ENCODE data around the gene FKBP11. TPM values are rescaled to one million over a fixed set of nuclear protein-coding genes. Genes with fewer than 3 reads are reported as not detected.
"Not testable (repeated sequence)": the region's sequence is repeated elsewhere in the genome, so short reads cannot be mapped to it uniquely, and the experiment has no call there.

Gene FKBP11
- polyA plus RNA-seq, 1 donor: 22.4 TPM

DNA sequence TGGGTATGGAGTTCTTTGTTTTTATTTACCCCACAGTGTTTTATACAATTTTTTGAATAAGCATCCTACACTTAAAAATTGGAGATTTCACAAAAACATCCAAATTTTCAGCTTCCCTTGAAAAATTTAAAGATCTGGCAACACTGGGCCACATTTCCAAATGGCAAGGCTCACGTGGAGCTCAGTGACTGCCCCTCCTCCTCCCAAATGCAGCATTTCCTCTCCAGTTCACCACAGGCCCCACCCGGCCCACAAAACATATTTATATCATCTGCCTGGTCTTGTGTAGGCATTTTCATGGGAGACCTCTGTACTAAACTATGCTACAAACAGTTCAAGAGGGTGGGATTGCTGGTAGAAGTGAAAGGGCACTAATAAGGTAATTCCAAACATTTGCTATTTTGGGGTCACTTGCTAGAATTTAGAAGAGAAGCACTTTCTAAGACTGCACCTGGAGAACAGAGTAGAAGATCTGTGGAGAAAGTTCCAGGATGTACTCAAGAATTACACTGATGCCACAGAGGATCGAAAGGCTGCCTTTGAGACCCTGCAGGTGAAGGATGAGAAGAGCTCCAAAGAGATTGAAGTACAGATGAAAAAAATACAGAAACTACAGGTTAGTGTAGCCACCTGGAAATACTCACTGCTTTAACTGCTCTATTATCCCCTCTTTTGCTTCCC, 7.3 kb downstream of the FKBP11 start:
- no peak for DNase-seq

- DNase-seq: no peak
Observed at GRCh38 chr12:48910196-48910595, 15.1 kb downstream of the FKBP11 start.

DNA sequence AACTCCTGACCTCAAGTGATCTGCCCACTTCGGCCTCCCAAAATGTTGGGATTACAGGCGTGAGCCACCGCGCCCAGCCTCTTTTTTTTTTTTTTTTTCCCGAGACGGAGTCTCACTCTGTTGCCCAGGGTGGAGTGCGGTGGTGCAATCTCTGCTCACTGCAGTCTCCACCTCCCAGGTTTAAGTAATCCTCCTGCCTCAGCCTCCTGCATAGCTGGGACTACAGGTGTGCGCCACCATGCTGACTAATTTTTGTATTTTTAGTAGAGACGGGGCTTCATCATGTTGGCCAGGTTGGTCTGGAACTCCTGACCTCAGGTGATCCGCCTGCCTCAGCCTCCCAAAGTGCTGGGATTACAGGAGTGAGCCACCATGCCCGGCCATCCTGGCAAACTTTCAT, 15.6 kb downstream of the FKBP11 start:
- not testable (repeated sequence) for DNase-seq

- no peak for DNase-seq
Observed at GRCh38 chr12:48907245-48907644, 18.0 kb downstream of the FKBP11 start.

GRCh38 chr12:48903982-48904411, 21.3 kb downstream of the FKBP11 start:
- DNase-seq: peak; percentile 92

- no peak for DNase-seq
Observed at GRCh38 chr12:48903363-48903981, 21.8 kb downstream of the FKBP11 start.

DNA sequence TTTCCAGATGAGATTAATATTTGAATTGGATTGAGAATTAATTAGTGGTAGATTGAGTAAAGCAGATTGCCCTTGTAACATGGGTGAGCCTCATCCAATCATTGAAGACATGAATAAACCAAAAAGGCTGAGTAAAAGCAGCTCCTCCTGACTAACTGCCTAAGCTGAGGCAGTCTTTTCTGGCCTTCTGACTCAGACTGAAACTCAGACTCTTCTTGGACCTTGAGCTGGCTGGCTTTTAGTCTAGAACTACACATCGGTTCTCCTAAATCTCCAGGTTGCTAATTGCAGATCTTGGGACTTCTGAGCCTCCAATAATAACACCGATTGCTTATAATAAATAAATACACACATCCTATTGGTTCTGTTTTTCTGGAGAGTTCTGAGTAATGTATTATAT, 24.0 kb downstream of the FKBP11 start:
- no peak for DNase-seq

- no peak for DNase-seq
Observed at GRCh38 chr12:48899651-48900050, 25.6 kb downstream of the FKBP11 start.

DNA sequence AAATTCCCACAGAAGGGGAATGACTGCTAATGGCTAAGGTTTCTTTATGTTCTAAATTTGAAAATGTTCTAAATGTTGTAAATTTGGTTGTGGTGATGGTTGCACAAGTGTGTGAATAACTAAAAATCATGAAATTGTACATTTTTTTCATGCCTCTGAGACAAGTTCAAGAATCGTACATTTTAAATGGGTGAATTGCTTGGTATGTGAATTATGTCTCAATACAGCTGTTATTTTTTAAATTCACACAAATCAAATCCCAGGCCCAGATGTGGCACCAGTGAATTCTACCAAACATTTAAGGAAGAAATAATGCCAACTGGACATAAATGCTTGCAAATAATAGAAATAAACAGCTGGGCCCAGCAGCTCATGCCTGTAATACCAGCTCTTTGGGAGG, 31.0 kb downstream of the FKBP11 start:
- no peak for DNase-seq

DNA sequence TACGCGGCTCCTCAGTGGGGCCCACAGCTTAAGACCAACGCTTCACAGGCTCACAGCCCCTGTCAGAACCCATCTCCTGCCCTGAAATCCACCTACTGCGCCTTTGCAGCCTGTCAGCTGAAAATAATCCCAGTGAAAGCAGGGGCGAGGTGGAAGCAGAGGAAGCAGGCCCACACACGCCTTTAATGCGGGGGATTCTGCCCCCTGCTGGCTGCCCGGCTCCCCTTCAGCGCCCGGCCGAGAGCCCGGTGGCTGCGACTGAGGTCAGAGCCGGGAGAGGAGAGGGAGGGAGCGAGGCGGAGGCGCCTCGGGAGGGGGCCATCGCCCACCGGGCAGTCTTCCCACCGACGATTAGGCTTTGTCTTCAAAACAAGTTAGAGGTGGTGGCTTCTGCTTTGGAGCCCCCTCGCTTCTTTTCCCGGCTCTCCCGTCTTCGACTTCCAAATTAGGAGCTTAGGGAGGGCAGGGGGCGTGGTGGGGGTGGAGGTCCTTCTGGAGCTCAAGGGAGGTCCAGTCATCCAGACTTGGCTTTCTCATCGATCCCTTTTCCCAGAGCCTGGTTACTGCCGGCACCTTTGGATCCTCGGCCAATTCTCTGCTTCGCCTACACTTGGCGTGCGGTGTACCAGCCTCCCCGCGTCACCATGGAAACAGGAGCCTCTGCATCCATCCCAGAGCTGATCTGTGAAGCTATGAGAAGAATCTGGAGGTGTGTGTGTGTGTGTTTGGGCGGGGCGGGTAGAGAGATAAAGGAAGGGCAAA, 34.5 kb downstream of the FKBP11 start:
- peak; percentile 83 for DNase-seq

DNA sequence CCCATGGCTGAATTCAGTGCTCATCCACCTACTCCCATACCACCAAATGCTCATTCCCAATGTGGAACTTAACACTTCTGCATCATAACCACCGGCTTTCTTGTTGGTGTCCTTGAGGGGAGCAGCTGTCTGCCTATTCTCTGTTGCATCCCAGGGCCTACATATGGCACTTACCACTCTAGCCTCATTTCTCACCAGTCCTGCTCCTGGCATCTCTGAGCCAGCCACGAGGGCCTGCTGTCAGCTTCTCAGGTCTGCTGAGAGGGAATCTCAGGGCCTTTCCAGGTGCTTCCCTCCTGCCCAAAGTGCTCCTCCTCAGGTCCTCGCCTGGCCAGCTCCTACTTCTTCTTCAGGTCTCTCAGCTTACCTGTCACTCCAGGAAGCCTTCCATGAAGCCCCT, 35.6 kb downstream of the FKBP11 start:
- no peak for DNase-seq

DNA sequence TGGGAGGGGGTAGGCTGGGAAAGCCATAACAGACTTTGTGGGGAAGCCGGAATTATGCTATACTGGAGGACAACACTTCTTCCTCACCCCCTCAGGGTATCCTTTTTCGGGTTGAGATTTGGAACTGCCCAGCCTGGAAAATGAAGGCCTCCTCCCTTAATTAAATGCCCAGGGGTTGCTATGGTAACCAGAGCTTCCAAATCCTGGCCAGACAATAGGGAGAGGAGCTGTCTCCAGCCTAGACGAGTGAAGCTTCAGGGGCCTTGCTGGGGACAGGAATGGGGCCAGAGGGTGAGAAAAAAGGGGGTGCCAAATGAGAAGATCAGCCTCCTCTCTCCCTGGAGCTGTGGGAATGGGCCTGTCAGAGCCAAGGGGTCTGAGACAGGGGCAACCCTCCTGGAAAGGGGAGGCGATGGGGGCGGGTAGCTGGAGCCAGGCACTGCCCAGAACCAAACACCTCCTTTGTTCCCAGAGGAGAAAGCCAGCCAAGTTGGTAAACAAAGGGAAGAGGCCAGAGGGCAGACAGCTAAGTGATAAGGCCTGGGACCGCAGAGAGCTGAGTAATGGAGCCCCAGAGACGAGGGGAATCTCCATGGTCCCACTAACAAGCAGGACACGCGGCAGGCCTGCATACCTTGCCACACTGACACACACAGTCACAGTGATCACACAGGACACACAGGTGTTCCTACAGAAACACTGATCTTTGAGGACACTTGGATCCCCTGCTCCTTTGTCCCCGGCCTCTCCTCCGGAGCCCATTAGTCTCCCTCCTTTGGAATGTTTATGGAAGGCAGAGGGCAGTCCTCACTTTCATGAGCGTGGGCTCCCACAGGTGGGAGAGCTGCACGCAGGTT, 41.8 kb downstream of the FKBP11 start:
- DNase-seq: no peak

- no peak for DNase-seq
Observed at GRCh38 chr12:48882972-48883304, 42.4 kb downstream of the FKBP11 start.

- no peak for DNase-seq
Observed at GRCh38 chr12:48882315-48882687, 43.0 kb downstream of the FKBP11 start.

DNA sequence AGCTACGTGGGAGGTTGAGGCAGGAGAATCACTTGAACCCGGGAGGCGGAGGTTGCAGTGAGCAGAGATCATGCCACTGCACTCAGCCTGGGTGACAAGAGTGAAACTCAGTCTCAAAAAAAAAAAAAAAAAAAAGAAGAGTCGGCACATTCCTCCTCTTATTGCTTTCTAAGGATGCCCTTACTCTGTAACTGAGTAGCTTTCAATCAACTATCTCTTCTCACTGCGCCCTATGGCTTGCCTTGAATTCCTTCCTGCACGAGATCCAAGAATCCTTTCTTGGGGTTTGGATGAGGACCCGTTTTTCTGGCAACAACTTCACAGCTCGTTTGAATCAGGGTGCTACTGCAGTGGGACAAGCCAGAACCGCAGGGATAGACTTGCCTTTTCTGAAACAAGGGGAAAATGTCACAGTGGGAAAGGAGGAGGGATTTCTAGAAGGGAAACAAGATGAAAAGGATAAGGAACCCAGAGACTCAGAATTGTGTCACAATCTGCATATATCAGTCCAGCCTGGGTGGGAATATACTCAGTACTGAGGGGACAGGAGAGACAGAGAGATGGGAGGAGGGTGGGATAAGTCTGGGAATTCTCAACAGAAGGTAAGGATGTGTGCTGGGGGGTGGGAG, 43.5 kb downstream of the FKBP11 start:
- no peak for DNase-seq

DNA sequence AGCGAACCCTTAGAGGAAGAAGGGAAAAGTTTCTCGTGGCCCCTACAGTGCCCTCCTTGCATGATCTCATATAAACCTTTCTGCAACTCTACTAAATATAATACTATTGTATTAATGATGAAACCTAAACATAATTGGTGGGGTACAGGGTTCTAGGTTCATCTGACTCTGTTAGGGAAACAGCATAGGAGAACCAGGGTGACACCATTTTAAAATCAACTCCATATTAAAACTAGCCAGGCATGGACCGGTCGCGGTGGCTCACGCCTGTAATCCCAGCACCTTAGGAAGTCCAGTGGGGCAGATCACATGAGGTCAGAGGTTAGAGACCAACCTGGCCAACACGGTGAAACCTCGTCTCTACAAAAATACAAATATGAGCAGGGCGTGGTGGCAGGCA, 44.6 kb downstream of the FKBP11 start:
- DNase-seq: no peak

GRCh38 chr12:48878548-48878947, 46.7 kb downstream of the FKBP11 start:
- no peak for DNase-seq

DNA sequence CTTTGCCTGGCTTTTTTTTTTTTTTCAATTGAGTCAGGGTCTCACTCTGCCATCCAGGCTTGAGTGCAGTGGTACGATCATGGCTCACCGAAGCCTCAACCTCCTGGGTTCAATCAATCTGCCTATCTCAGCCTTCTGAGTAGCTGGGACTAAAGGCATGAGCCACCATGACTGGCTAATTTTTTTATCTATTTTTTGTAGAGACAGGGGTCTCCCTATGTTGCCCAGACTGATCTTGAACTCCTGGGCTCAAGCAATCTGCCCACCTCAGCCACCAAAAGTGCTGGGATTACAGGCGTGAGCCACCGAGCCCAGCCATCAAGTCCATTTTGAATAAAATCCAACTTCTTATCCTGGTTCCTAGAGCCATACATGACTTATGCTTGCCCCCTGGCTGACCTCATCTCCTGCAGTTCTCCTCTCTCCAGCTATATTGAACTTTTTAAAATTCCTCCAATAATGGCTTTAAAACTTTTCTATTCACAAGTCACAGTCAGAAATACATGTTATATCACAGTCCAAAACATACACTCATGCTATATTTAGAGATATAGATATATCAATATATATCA, 49.3 kb downstream of the FKBP11 start:
- DNase-seq: no peak

- DNase-seq: not testable (repeated sequence)
Observed at GRCh38 chr12:48873534-48873933, 51.8 kb downstream of the FKBP11 start.

GRCh38 chr12:48873096-48873495, 52.2 kb downstream of the FKBP11 start:
- DNase-seq: no peak
